Suprapubic skin (tissue), 4 donors: ENCODE data around the gene MIER1. TPM values are rescaled to one million over a fixed set of nuclear protein-coding genes. Genes with fewer than 3 reads are reported as not detected.

Source experiments
- DNase-seq, 2 donors: peaks; one replicate each; pipeline ENCODE4 v3.0.0-alpha.2; 2019; ENCODE audit warnings: low spot score in 2 of 2
- H3K27ac ChIP-seq: fragments of 200-600 bp; sonication (generic); one replicate; pipeline ENCODE4 v1.5.1; 2019
- H3K27me3 ChIP-seq: fragments of 200-600 bp; sonication (generic); one replicate; pipeline ENCODE4 v1.5.1; 2019
- H3K36me3 ChIP-seq: fragments of 200-600 bp; sonication (generic); one replicate; pipeline ENCODE4 v1.5.1; 2019
- H3K4me1 ChIP-seq: fragments of 200-600 bp; sonication (generic); one replicate; pipeline ENCODE4 v1.5.1; 2019
- H3K4me3 ChIP-seq: fragments of 200-600 bp; sonication (generic); one replicate; pipeline ENCODE4 v1.5.1; 2019; ENCODE audit warnings: mild to moderate bottlenecking
- H3K9me3 ChIP-seq: fragments of 200-600 bp; sonication (generic); one replicate; pipeline ENCODE4 v1.5.1; 2019
- CTCF ChIP-seq, 2 donors: fragments of 200-600 bp in 1 of 2; fragments of 450-650 bp in 1 of 2; sonication (generic) in 1 of 2; IDR thresholded peaks; one replicate each; pipeline ENCODE4 v1.5.1; 2016 to 2019; ENCODE audit warnings: antibody characterized with exemption in 2 of 2, mild to moderate bottlenecking in 1 of 2, moderate library complexity in 1 of 2
- EP300 ChIP-seq: sonication (generic); formaldehyde crosslinking; IDR thresholded peaks from one replicate; pipeline ENCODE4 v1.6.1; 2017; ENCODE audit warnings: antibody characterized with exemption
- POLR2A ChIP-seq, 2 donors: fragments of 450-650 bp; IDR thresholded peaks; one replicate each; pipeline ENCODE4 v1.6.1; 2017; ENCODE audit warnings: antibody characterized with exemption in 2 of 2, mild to moderate bottlenecking in 2 of 2, moderate library complexity in 2 of 2
- POLR2AphosphoS5 ChIP-seq, 3 donors: sonication (generic); formaldehyde crosslinking; IDR thresholded peaks; one replicate each; pipeline ENCODE4 v1.6.1; 2017; ENCODE audit warnings: antibody characterized with exemption in 3 of 3
- WGBS: methylation state at CpG from one replicate; pipeline ENCODE4 v1.1.5; 2018; 5-methylcytosine and 5-hydroxymethylcytosine counted together
- total RNA-seq, 4 donors: library from RNA; depleted of rRNA; stranded (reverse); fragments of >200 nt; gene quantifications; one replicate each; pipeline ENCODE4 v1.1.0, GENCODE V29; 2016

MIER1 gene
- total RNA-seq, 4 donors from 2014 or later, result 17.1 to 43.2 (median 27.5) TPM

GRCh38 chr1:66981679-66982078 is 56.9 kb downstream of the MIER1 start:
- 60% methylated on average over 4 of the region's 4 CpGs for WGBS
- H3K4me1 ChIP-seq, result no peaks in the 10 kb centered on the region
- no peaks in the 10 kb centered on the region for H3K9me3 ChIP-seq
- no peak for TF ChIP-seq CTCF (IDR thresholded peaks at IDR 0.05)
- no peak for TF ChIP-seq EP300
- no peak for TF ChIP-seq POLR2AphosphoS5 (IDR thresholded peaks at IDR 0.05)
- no peak for TF ChIP-seq POLR2A (IDR thresholded peaks at IDR 0.05)
- H3K27ac ChIP-seq, result no peak overlapping the region
- H3K36me3 ChIP-seq, result peaks cover 79% of the 10 kb centered on the region
- H3K27me3 ChIP-seq, result no peaks in the 10 kb centered on the region
- peak overlapping the region; percentile 21 for H3K4me3 ChIP-seq
- DNase-seq, result no peak

- peaks cover 72% of the 10 kb centered on the region for H3K36me3 ChIP-seq
- H3K9me3 ChIP-seq, result no peaks in the 10 kb centered on the region
- no peak overlapping the region for H3K4me3 ChIP-seq
- no peak for DNase-seq
- H3K27me3 ChIP-seq, result no peaks in the 10 kb centered on the region
- H3K27ac ChIP-seq, result no peak overlapping the region
- TF ChIP-seq CTCF (IDR thresholded peaks at IDR 0.05) (no peak), POLR2AphosphoS5 (IDR thresholded peaks at IDR 0.05) (no peak), POLR2A (IDR thresholded peaks at IDR 0.05) (no peak), EP300 (no peak)
- 98% methylated on average over 4 of the region's 4 CpGs for WGBS
- H3K4me1 ChIP-seq, result no peaks in the 10 kb centered on the region
Observed at GRCh38 chr1:66982561-66983260, 57.9 kb downstream of the MIER1 start.

GRCh38 chr1:66984491-66984890 is 59.7 kb downstream of the MIER1 start:
- DNase-seq, result no peak
- peaks cover 63% of the 10 kb centered on the region for H3K36me3 ChIP-seq
- H3K27me3 ChIP-seq, result no peaks in the 10 kb centered on the region
- no peaks in the 10 kb centered on the region for H3K4me1 ChIP-seq
- H3K4me3 ChIP-seq, result no peak overlapping the region
- no peak overlapping the region for H3K27ac ChIP-seq
- H3K9me3 ChIP-seq, result no peaks in the 10 kb centered on the region
- 97% methylated on average over 1 of the region's 1 CpG for WGBS
- TF ChIP-seq POLR2A (IDR thresholded peaks at IDR 0.05) (no peak), POLR2AphosphoS5 (IDR thresholded peaks at IDR 0.05) (no peak), CTCF (IDR thresholded peaks at IDR 0.05) (no peak), EP300 (no peak)

GRCh38 chr1:66985835-66986234 is 61.0 kb downstream of the MIER1 start:
- Histone ChIP-seq H3K36me3 (peaks cover 64% of the 10 kb centered on the region), H3K4me3 (no peak overlapping the region), H3K27ac (no peak overlapping the region), H3K4me1 (no peaks in the 10 kb centered on the region), H3K27me3 (no peaks in the 10 kb centered on the region), H3K9me3 (no peaks in the 10 kb centered on the region)
- 31% methylated on average over 1 of the region's 1 CpG for WGBS
- TF ChIP-seq EP300, result no peak
- TF ChIP-seq POLR2AphosphoS5 (IDR thresholded peaks at IDR 0.05), result no peak
- TF ChIP-seq CTCF (IDR thresholded peaks at IDR 0.05), result no peak
- TF ChIP-seq POLR2A (IDR thresholded peaks at IDR 0.05), result no peak
- no peak for DNase-seq

- peaks cover 19% of the 10 kb centered on the region for H3K36me3 ChIP-seq
- TF ChIP-seq CTCF (IDR thresholded peaks at IDR 0.05), result no peak
- H3K27me3 ChIP-seq, result no peaks in the 10 kb centered on the region
- WGBS, result 91% methylated on average over 3 of the region's 3 CpGs
- no peak for DNase-seq
- no peaks in the 10 kb centered on the region for H3K4me1 ChIP-seq
- no peaks in the 10 kb centered on the region for H3K9me3 ChIP-seq
- H3K4me3 ChIP-seq, result no peak overlapping the region
- H3K27ac ChIP-seq, result no peak overlapping the region
Observed at GRCh38 chr1:66993076-66993475, 68.3 kb downstream of the MIER1 start.
